DOHH2 (cell line): ENCODE data around the gene MYO10.

Experiments
- H3F3A ChIP-seq: fragments of 200-600 bp; sonication (generic), shearing (Covaris generic); 2 replicates; pipeline ENCODE4 v1.6.0; 2016; ENCODE audit warnings: antibody characterized with exemption, mild to moderate bottlenecking; ENCODE audit not compliant: control insufficient read depth, insufficient read depth
- H3K27ac ChIP-seq: fragments of 200-600 bp; sonication (generic); 2 replicates; pipeline ENCODE4 v1.5.1; 2014; ENCODE audit warnings: low read depth, mild to moderate bottlenecking, low read length, moderate library complexity
- H3K27me3 ChIP-seq: fragments of 200-600 bp; sonication (generic); 2 replicates; pipeline ENCODE4 v1.6.1; 2014; ENCODE audit warnings: mild to moderate bottlenecking, low read length, mixed read lengths; ENCODE audit not compliant: control insufficient read depth
- H3K36me3 ChIP-seq: fragments of 200-600 bp; sonication (generic); 2 replicates; pipeline ENCODE4 v1.6.1; 2014; ENCODE audit warnings: mild to moderate bottlenecking, low read length, moderate library complexity, mixed read lengths; ENCODE audit not compliant: control insufficient read depth
- H3K4me1 ChIP-seq: fragments of 200-600 bp; sonication (generic); 2 replicates; pipeline ENCODE4 v1.6.1; 2014; ENCODE audit warnings: mild to moderate bottlenecking, low read length, mixed read lengths; ENCODE audit not compliant: control insufficient read depth
- H3K4me2 ChIP-seq: fragments of 200-600 bp; sonication (generic); 2 replicates; pipeline ENCODE4 v1.6.0; 2014; ENCODE audit warnings: mild to moderate bottlenecking, low read length, moderate library complexity
- H3K4me3 ChIP-seq: fragments of 200-600 bp; sonication (generic); 2 replicates; pipeline ENCODE4 v1.5.1; 2014; ENCODE audit warnings: mild to moderate bottlenecking, low read length, mixed read lengths
- H3K79me2 ChIP-seq: fragments of 200-600 bp; sonication (generic); 2 replicates; pipeline ENCODE4 v1.6.1; 2014; ENCODE audit warnings: mild to moderate bottlenecking, low read length, mixed read lengths; ENCODE audit not compliant: control insufficient read depth
- H3K9me2 ChIP-seq: fragments of 200-600 bp; sonication (generic); replicated peaks from 2 replicates; pipeline ENCODE4 v1.6.1; 2014; ENCODE audit warnings: mild to moderate bottlenecking, low read length, mixed read lengths; ENCODE audit not compliant: control insufficient read depth
- H3K9me3 ChIP-seq: fragments of 200-600 bp; sonication (generic); 2 replicates; pipeline ENCODE4 v1.6.1; 2014; ENCODE audit warnings: antibody characterized with exemption, low read length, mixed read lengths; ENCODE audit not compliant: control insufficient read depth, insufficient read depth
- H4K20me1 ChIP-seq: fragments of 200-600 bp; sonication (generic); 2 replicates; pipeline ENCODE4 v1.6.0; 2014; ENCODE audit warnings: low read depth, mild to moderate bottlenecking, antibody characterized with exemption, low read length, moderate library complexity; ENCODE audit not compliant: control insufficient read depth, insufficient read depth
- CTCF ChIP-seq: fragments of 200-600 bp; sonication (generic); IDR thresholded peaks from one replicate; pipeline ENCODE4 v1.5.1; 2014; ENCODE audit warnings: antibody characterized with exemption, mild to moderate bottlenecking, low read depth, low read length; ENCODE audit not compliant: poor library complexity, severe bottlenecking
- EZH2phosphoT487 ChIP-seq: fragments of 200-600 bp; sonication (generic); IDR thresholded peaks from 2 replicates; pipeline ENCODE4 v1.6.1; 2017; ENCODE audit warnings: borderline replicate concordance, mild to moderate bottlenecking, antibody characterized with exemption, low read length, moderate library complexity, mixed read lengths

MYO10 gene

DNA sequence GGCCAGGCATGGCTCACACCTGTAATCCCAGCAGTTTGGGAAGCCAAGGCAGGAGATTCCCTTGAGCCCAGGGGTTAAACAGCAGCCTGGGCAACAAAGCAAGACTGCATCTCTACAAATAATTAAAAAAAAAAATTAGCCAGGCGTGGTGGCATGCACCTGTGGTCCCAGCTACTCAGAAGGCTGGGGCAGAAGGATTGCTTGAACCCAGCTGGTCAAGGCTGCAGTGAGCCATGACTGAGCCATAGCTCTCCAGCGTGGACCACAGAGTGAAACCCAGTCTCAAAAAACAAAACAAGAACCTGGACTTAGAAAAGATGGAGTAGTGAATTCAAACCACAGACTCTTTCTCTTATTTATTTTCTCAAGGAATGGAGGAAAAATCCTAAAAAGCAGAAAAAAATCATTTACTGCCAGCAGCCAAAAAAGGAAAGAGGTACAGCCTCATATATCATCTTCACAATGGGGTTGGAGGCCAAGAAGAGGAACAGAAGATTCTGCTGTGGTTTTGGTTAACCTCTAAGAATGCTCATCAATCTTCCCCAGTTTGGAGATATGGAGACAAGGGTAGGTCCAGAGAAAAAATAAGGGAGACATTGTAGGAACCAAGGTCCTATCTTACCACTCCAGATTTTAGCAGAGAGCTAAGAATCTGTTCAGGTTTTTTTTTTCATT is 40.0 kb upstream of the MYO10 start:
- Histone ChIP-seq H3F3A (no peaks in the 10 kb centered on the region), H3K27me3 (no peaks in the 10 kb centered on the region), H3K4me1 (no peaks in the 10 kb centered on the region), H3K9me3 (no peaks in the 10 kb centered on the region), H3K4me3 (no peak overlapping the region), H3K9me2 (no peaks in the 10 kb centered on the region), H4K20me1 (no peaks in the 10 kb centered on the region), H3K4me2 (no peak overlapping the region), H3K36me3 (no peaks in the 10 kb centered on the region), H3K79me2 (no peaks in the 10 kb centered on the region), H3K27ac (no peak overlapping the region)
- TF ChIP-seq EZH2phosphoT487 (no peak), CTCF (no peak)

DNA sequence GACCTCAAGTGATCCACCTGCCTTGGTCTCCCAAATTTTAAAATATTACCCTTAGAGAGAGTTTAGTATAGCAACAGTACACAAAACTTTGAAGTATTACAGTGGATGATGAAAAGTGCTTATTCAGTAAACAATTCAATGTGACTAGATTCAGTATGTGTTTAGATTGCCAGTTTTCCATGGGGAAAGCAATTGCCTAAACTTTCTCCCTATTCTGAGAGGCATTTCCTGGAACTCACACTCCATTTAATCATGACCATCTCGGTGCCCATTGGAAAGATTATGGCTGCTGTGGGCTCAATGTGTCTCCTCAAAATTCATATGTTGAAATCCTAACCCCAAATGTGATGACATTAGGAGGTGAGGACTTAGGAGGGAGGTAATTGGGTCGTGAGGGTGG is 38.9 kb upstream of the MYO10 start:
- Histone ChIP-seq H3K4me2 (no peak overlapping the region), H3K9me3 (no peaks in the 10 kb centered on the region), H3K27me3 (no peaks in the 10 kb centered on the region), H3K9me2 (no peaks in the 10 kb centered on the region), H3K79me2 (no peaks in the 10 kb centered on the region), H3K4me1 (no peaks in the 10 kb centered on the region), H3F3A (no peaks in the 10 kb centered on the region), H3K27ac (no peak overlapping the region), H3K36me3 (no peaks in the 10 kb centered on the region), H3K4me3 (no peak overlapping the region), H4K20me1 (no peaks in the 10 kb centered on the region)
- TF ChIP-seq EZH2phosphoT487 (no peak), CTCF (no peak)

GRCh38 chr5:16970826-16971225 is 34.7 kb upstream of the MYO10 start:
- Histone ChIP-seq H3K27ac (no peak overlapping the region), H4K20me1 (no peaks in the 10 kb centered on the region), H3K9me3 (no peaks in the 10 kb centered on the region), H3K9me2 (no peaks in the 10 kb centered on the region), H3K4me1 (no peaks in the 10 kb centered on the region), H3K36me3 (no peaks in the 10 kb centered on the region), H3K4me2 (no peak overlapping the region), H3F3A (no peaks in the 10 kb centered on the region), H3K4me3 (no peak overlapping the region), H3K79me2 (no peaks in the 10 kb centered on the region), H3K27me3 (no peaks in the 10 kb centered on the region)
- TF ChIP-seq EZH2phosphoT487 (no peak), CTCF (no peak)
